PC-9 (cell line): ENCODE results near the gene DPYD. TPM values are rescaled to one million over a fixed set of nuclear protein-coding genes. Genes with fewer than 3 reads are reported as not detected.

Source experiments
- BruUV-seq: library from RNA; stranded (reverse); fragments of 400-500 nt; replicated peaks from 2 replicates; lab custom pipeline; 2021; lab: Mats Ljungman, UMichigan
- CTCF ChIA-PET: fragments of 300-600 bp; sonication (Branson Sonifier 250); formaldehyde crosslinking; loops from one replicate; lab custom pipeline; 2022; ENCODE audit warnings: antibody characterized with exemption; lab: Charles Lee
- POLR2A ChIA-PET: fragments of 300-600 bp; sonication (Branson Sonifier 250); formaldehyde crosslinking; loops from one replicate; lab custom pipeline; 2022; ENCODE audit warnings: antibody characterized with exemption; ENCODE audit not compliant: unreplicated experiment; lab: Charles Lee
- DNase-seq, 2 experiments: peaks; one replicate each; pipeline versions ENCODE4 v3.0.0 to v3.0.0-alpha.2; 2015 to 2022; ENCODE audit warnings: mixed read lengths in 1 of 2
- H2AFZ ChIP-seq: fragments of 200-600 bp; sonication (generic); 2 replicates; pipeline ENCODE4 v1.8.1; 2017; ENCODE audit warnings: antibody characterized with exemption
- H3F3A ChIP-seq: fragments of 200-600 bp; sonication (generic); 2 replicates; pipeline ENCODE4 v1.8.1; 2017; ENCODE audit warnings: antibody characterized with exemption, mild to moderate bottlenecking, low read depth; ENCODE audit not compliant: insufficient read depth
- H3K27ac ChIP-seq: fragments of 200-600 bp; sonication (generic); 2 replicates; pipeline ENCODE4 v1.6.1; 2016; ENCODE audit warnings: mixed run types
- H3K27me3 ChIP-seq: fragments of 200-600 bp; sonication (generic); 2 replicates; pipeline ENCODE4 v1.6.1; 2016; ENCODE audit warnings: low read depth, mixed run types; ENCODE audit not compliant: insufficient read depth
- H3K36me3 ChIP-seq: fragments of 200-600 bp; sonication (generic); 2 replicates; pipeline ENCODE4 v1.6.1; 2016; ENCODE audit warnings: low read depth, mixed run types
- H3K4me1 ChIP-seq: fragments of 200-600 bp; sonication (generic); replicated peaks from 2 replicates; pipeline ENCODE4 v1.6.1; 2016; ENCODE audit warnings: mixed run types; ENCODE audit not compliant: insufficient read depth
- H3K4me2 ChIP-seq: fragments of 200-600 bp; sonication (generic); 2 replicates; pipeline ENCODE4 v1.6.1; 2017; ENCODE audit warnings: mixed run types
- H3K4me3 ChIP-seq: fragments of 200-600 bp; sonication (generic); 2 replicates; pipeline ENCODE4 v1.6.1; 2016; ENCODE audit warnings: mixed run types
- H3K79me2 ChIP-seq: fragments of 200-600 bp; sonication (generic); 2 replicates; pipeline ENCODE4 v1.6.1; 2017; ENCODE audit warnings: low read depth, mixed run types
- H3K9me2 ChIP-seq: fragments of 200-600 bp; sonication (generic); 2 replicates; pipeline ENCODE4 v1.8.1; 2017; ENCODE audit warnings: mild to moderate bottlenecking; ENCODE audit not compliant: insufficient read depth
- H3K9me3 ChIP-seq: fragments of 200-600 bp; sonication (generic); 2 replicates; pipeline ENCODE4 v1.8.1; 2016; ENCODE audit warnings: low read depth; ENCODE audit not compliant: insufficient read depth
- H4K20me1 ChIP-seq: fragments of 200-600 bp; sonication (generic); 2 replicates; pipeline ENCODE4 v1.8.1; 2017; ENCODE audit not compliant: insufficient read depth
- EZH2 ChIP-seq: fragments of 200-600 bp; sonication (generic); IDR thresholded peaks from 2 replicates; pipeline ENCODE4 v1.8.0; 2017; ENCODE audit warnings: antibody characterized with exemption, low read depth
- intact Hi-C: fragments of 100-400 bp; cut with micrococcal nuclease; formaldehyde crosslinking; loops from one replicate; pipeline ENCODE4 v1.10.0; 2022; ENCODE audit not compliant: unreplicated experiment
- total RNA-seq: library from RNA; stranded (reverse); gene quantifications from 2 replicates; pipeline ENCODE4 v1.2.3, GENCODE V29; 2021
- TF ChIP-seq, protein P1 (sequence below): fragments of 200-600 bp; sonication (generic); conservative IDR thresholded peaks from 2 replicates; pipeline ENCODE4 v1.6.1; 2017; ENCODE audit warnings: mixed run types, antibody characterized with exemption, mild to moderate bottlenecking, moderate library complexity

DPYD gene
- total RNA-seq, 1 experiment from 2014 or later = 24.1 TPM

DNA sequence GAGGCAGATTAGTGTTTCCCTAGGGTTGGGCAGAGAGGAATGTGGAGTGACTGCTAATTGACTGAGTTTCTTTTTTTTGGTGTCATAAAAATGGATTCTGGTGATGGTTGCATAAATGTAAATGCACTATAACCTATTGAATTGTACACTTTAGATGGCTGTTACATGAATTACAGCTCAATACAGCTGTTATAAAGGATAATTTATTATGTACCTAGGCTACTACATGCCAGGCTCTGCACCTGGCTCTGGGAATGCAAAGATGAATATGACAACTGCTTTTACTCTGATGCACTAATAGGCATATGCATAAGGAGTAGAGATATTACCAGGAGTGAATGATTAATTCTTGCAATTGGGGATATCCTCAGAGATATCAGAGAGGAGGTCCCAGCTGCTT lies 854.0 kb downstream of the DPYD start:
- TF ChIP-seq, protein P1, sequence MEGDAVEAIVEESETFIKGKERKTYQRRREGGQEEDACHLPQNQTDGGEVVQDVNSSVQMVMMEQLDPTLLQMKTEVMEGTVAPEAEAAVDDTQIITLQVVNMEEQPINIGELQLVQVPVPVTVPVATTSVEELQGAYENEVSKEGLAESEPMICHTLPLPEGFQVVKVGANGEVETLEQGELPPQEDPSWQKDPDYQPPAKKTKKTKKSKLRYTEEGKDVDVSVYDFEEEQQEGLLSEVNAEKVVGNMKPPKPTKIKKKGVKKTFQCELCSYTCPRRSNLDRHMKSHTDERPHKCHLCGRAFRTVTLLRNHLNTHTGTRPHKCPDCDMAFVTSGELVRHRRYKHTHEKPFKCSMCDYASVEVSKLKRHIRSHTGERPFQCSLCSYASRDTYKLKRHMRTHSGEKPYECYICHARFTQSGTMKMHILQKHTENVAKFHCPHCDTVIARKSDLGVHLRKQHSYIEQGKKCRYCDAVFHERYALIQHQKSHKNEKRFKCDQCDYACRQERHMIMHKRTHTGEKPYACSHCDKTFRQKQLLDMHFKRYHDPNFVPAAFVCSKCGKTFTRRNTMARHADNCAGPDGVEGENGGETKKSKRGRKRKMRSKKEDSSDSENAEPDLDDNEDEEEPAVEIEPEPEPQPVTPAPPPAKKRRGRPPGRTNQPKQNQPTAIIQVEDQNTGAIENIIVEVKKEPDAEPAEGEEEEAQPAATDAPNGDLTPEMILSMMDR = no peak
- no peak for TF ChIP-seq EZH2
- no peaks in the 10 kb centered on the region for H3K9me2 ChIP-seq
- H3K4me3 ChIP-seq = no peak overlapping the region
- no peaks in the 10 kb centered on the region for H3F3A ChIP-seq
- DNase-seq = no peak
- no peak overlapping the region for H3K27ac ChIP-seq
- no peaks in the 10 kb centered on the region for H3K79me2 ChIP-seq
- intact Hi-C loops = no loop called here
- no peak overlapping the region for H2AFZ ChIP-seq
- H3K27me3 ChIP-seq = no peaks in the 10 kb centered on the region
- ChIA-PET POLR2A (no interaction called here), CTCF (no interaction called here)
- H4K20me1 ChIP-seq = no peaks in the 10 kb centered on the region
- H3K4me1 ChIP-seq = no peaks in the 10 kb centered on the region
- no peaks in the 10 kb centered on the region; the same call in 1 of the 2 replicates for H3K9me3 ChIP-seq
- no TSS peak for BruUV-seq
- no peaks in the 10 kb centered on the region for H3K36me3 ChIP-seq
- H3K4me2 ChIP-seq = no peak overlapping the region

DNA sequence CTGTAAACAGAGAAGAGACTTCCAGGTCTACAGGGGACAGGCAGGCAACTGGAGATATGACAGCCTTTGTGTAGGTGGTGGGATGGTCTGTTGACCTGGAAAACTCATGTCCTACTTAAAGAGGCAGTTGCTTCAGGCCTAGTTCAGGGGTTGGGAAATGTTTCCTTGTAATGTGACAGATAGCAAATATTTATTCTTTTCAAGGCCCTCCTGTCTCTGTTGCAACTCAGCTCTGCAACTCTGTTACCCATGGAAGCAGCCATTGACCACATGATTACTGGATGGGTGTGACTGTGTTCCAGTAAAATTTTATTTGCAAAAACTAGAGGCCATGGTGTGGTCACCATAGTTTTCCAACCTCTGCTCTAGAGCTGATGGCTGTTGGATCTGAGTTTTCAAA lies 857.3 kb downstream of the DPYD start:
- Histone ChIP-seq H3K27me3 (no peaks in the 10 kb centered on the region), H3K36me3 (no peaks in the 10 kb centered on the region), H3K4me1 (no peaks in the 10 kb centered on the region), H3K4me2 (no peak overlapping the region), H4K20me1 (no peaks in the 10 kb centered on the region), H3K9me2 (no peaks in the 10 kb centered on the region), H3K4me3 (no peak overlapping the region), H3K9me3 (no peaks in the 10 kb centered on the region; the same call in 1 of the 2 replicates), H3F3A (no peaks in the 10 kb centered on the region), H2AFZ (no peak overlapping the region), H3K79me2 (no peaks in the 10 kb centered on the region), H3K27ac (no peak overlapping the region)
- no TSS peak for BruUV-seq
- TF ChIP-seq, protein P1 = no peak
- no peak for TF ChIP-seq EZH2
- intact Hi-C loops = no loop called here
- peak in 1 of 2 experiments; percentile 38 for DNase-seq
- ChIA-PET CTCF (no interaction called here), POLR2A (no interaction called here)

DNA sequence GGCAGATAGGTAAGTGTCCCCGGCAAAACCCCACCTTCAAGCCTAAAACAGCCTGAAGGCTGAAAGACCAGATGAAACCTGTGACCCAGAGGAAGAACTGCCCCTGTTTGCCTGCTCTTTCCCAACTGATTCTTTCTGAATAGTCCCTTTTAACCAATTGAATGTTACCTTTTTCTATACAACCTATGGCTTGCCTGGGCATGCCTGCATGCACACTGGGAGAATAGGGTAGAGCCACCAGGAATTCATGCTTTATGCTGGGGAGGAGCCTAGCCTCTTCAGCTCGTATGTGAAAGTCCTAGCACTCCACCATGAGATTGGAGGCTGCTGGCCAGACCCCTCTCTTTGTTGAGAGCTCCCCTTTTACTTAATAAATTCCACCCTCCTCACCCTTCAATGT lies 859.2 kb downstream of the DPYD start:
- intact Hi-C loops = no loop called here
- DNase-seq = no peak
- Histone ChIP-seq H3K4me3 (no peak overlapping the region), H3K9me2 (no peaks in the 10 kb centered on the region), H3K4me2 (no peak overlapping the region), H3K79me2 (no peaks in the 10 kb centered on the region), H4K20me1 (no peaks in the 10 kb centered on the region), H2AFZ (no peak overlapping the region), H3K36me3 (no peaks in the 10 kb centered on the region), H3K27ac (no peak overlapping the region), H3K4me1 (no peaks in the 10 kb centered on the region), H3F3A (no peaks in the 10 kb centered on the region), H3K9me3 (no peaks in the 10 kb centered on the region; the same call in 1 of the 2 replicates), H3K27me3 (no peaks in the 10 kb centered on the region)
- TF ChIP-seq EZH2 = no peak
- TF ChIP-seq, protein P1 = no peak
- ChIA-PET POLR2A (no interaction called here), CTCF (no interaction called here)
- BruUV-seq = no TSS peak
